Tibial nerve (tissue), 4 donors: ENCODE data around the gene EFHD1. TPM values are rescaled to one million over a fixed set of nuclear protein-coding genes. Genes with fewer than 3 reads are reported as not detected.

Experiments used
- DNase-seq, 2 donors: peaks; one replicate each; pipeline ENCODE4 v3.0.0-alpha.2; 2019; ENCODE audit warnings: low spot score in 2 of 2
- H3K27ac ChIP-seq, 4 donors: fragments of 200-600 bp; sonication (generic) in 3 of 4; one replicate each; pipeline ENCODE4 v1.5.1; 2017 to 2019; ENCODE audit warnings: mild to moderate bottlenecking in 1 of 4
- H3K27me3 ChIP-seq, 2 donors: fragments of 200-600 bp; sonication (generic) in 1 of 2; one replicate each; pipeline versions ENCODE4 v1.5.1 to v1.6.0; 2017 to 2019
- H3K36me3 ChIP-seq, 3 donors: fragments of 200-600 bp; sonication (generic); one replicate each; pipeline ENCODE4 v1.5.1; 2018 to 2019
- H3K4me1 ChIP-seq, 4 donors: fragments of 200-600 bp; sonication (generic) in 3 of 4; one replicate each; pipeline ENCODE4 v1.5.1; 2017 to 2019
- H3K4me3 ChIP-seq, 4 donors: fragments of 200-600 bp; sonication (generic) in 3 of 4; one replicate each; pipeline ENCODE4 v1.5.1; 2017 to 2019; ENCODE audit warnings: mild to moderate bottlenecking in 1 of 4, moderate library complexity in 1 of 4
- H3K9me3 ChIP-seq, 4 donors: fragments of 200-600 bp; sonication (generic) in 3 of 4; one replicate each; pipeline ENCODE4 v1.5.1; 2017 to 2019
- EP300 ChIP-seq, 2 donors: sonication (generic); formaldehyde crosslinking; IDR thresholded peaks; one replicate each; pipeline ENCODE4 v1.6.1; 2017; ENCODE audit warnings: antibody characterized with exemption in 2 of 2, mild to moderate bottlenecking in 1 of 2
- POLR2A ChIP-seq, 2 donors: fragments of 450-650 bp; IDR thresholded peaks; one replicate each; pipeline ENCODE4 v1.6.1; 2017; ENCODE audit warnings: antibody characterized with exemption in 2 of 2, mild to moderate bottlenecking in 2 of 2, moderate library complexity in 2 of 2
- WGBS, 2 donors: methylation state at CpG; one replicate each; pipeline ENCODE4 v1.1.5; 2018; 5-methylcytosine and 5-hydroxymethylcytosine counted together
- total RNA-seq, 4 donors: library from RNA; depleted of rRNA; stranded (reverse); fragments of >200 nt; gene quantifications; one replicate each; pipeline ENCODE4 v1.1.0, GENCODE V29; 2016
- TF ChIP-seq, protein P1 (sequence below), 5 experiments: fragments of 200-600 bp in 3 of 5; fragments of 450-650 bp in 2 of 5; sonication (generic) in 3 of 5; IDR thresholded peaks; one replicate each; pipeline ENCODE4 v1.5.1; 2016 to 2019; ENCODE audit warnings: antibody characterized with exemption in 5 of 5, mild to moderate bottlenecking in 3 of 5, moderate library complexity in 2 of 5

Gene EFHD1
- total RNA-seq, 4 donors from 2014 or later, result 29.1 to 48.7 (median 42.6) TPM

DNA sequence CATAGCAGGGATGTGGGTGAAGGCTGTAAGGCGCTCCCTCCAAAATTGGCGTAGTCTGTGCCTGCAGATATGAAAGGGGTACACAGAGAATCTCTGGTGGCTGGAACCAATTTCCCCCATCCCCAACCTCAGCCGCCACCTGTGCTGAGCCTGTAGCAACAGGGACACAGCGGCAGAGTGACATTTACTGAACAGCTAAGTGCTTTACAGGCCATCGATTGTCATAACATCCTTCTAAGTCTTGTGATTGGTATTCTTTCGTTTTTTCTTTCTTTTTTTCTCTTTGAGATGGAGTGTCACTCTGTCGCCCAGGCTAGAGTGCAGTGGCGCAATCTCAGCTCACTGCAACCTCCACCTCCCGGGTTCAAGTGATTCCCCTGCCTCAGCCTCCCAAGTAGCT lies 12.2 kb upstream of the EFHD1 start:
- Histone ChIP-seq H3K4me3 (no peak overlapping the region), H3K36me3 (no peaks in the 10 kb centered on the region), H3K27ac (no peak overlapping the region), H3K9me3 (no peaks in the 10 kb centered on the region), H3K27me3 (peaks cover 0 to 8% of the 10 kb centered on the region in 2 donors), H3K4me1 (no peaks in the 10 kb centered on the region)
- 89 to 90% methylated on average over 9 of the region's 9 CpGs for WGBS, 2 donors
- DNase-seq, result no peak
- no peak for TF ChIP-seq POLR2A (IDR thresholded peaks at IDR 0.05)
- TF ChIP-seq EP300 (IDR thresholded peaks at IDR 0.05), result no peak
- TF ChIP-seq, protein P1, sequence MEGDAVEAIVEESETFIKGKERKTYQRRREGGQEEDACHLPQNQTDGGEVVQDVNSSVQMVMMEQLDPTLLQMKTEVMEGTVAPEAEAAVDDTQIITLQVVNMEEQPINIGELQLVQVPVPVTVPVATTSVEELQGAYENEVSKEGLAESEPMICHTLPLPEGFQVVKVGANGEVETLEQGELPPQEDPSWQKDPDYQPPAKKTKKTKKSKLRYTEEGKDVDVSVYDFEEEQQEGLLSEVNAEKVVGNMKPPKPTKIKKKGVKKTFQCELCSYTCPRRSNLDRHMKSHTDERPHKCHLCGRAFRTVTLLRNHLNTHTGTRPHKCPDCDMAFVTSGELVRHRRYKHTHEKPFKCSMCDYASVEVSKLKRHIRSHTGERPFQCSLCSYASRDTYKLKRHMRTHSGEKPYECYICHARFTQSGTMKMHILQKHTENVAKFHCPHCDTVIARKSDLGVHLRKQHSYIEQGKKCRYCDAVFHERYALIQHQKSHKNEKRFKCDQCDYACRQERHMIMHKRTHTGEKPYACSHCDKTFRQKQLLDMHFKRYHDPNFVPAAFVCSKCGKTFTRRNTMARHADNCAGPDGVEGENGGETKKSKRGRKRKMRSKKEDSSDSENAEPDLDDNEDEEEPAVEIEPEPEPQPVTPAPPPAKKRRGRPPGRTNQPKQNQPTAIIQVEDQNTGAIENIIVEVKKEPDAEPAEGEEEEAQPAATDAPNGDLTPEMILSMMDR (IDR thresholded peaks at IDR 0.05), result no peak

DNA sequence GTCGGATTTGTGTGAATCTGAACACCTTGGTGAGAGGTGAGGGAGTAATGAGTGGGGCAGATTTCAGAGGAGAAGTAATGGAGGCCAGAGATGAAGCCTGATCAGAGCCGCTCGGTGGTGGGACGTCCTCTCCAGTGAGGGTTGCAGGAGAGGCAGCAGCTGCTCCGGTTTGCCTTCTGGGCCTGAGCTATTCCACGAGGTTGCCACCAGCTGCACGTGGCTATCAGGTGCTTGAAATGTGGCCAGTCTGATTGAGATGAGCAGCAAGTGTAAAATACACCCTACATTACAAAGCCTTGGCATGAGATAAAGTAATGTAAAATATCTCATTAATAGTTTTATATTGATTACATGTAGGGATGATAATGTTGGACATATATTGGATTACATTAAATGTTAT lies 10.8 kb upstream of the EFHD1 start:
- WGBS, 2 donors, result 70 to 83% methylated on average over 7 of the region's 7 CpGs
- H3K4me3 ChIP-seq, result no peak overlapping the region
- no peaks in the 10 kb centered on the region for H3K4me1 ChIP-seq
- no peaks in the 10 kb centered on the region for H3K9me3 ChIP-seq
- DNase-seq, result no peak
- no peaks in the 10 kb centered on the region for H3K36me3 ChIP-seq
- H3K27me3 ChIP-seq, result peaks cover 0 to 8% of the 10 kb centered on the region in 2 donors
- TF ChIP-seq, protein P1 (IDR thresholded peaks at IDR 0.05), result no peak
- no peak for TF ChIP-seq POLR2A (IDR thresholded peaks at IDR 0.05)
- TF ChIP-seq EP300 (IDR thresholded peaks at IDR 0.05), result no peak
- no peak overlapping the region for H3K27ac ChIP-seq

DNA sequence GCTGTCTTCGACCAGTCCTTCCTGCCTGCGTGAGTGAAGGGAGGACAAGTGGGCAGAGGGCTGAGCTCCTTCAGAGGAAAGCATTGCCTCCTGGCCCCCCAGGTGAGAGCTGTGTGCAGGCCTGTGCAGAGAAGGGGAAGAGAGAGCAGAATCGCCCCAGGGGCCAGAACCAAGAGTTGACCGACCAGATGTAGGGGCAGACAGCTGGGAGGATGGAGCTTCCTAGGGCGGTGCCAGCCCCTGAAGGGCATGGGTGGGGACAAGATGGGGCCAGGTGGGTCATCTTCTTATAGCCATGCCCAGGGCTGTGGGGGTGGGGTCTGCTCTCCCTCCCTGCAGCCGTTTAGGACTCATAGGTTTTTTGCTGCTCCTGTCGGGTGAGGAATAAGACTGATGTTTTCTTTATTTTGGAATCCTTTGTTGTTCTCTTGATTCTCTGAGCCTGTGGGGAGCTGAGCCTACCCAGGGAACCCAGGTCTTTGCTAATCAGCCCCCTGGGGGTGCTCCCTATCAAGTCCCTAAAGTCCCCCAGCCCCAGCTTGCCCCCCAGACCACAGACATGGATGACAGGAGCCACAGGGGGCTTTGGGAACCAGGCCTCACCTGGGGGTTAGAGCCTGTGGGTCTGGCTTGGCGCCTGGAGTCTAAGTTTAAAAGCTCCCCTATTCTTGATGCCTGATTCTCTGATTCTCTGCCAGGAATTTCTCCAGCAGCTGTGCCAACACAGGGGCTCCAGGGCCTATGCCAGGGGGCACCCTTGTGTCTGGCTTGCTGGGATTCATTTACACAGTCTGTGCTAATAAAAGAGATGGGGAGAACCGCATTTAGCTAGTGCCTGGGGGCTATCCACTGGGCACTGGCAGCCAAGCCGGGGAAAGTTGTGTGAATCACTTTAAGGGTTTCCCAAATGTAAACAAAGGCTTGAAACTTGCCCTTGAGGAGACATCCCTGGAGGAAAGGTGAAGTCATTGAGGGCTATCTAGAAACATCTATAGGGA lies 9.3 kb upstream of the EFHD1 start:
- TF ChIP-seq EP300 (IDR thresholded peaks at IDR 0.05) (no peak), POLR2A (IDR thresholded peaks at IDR 0.05) (no peak)
- TF ChIP-seq, protein P1 (IDR thresholded peaks at IDR 0.05), result no peak

DNA sequence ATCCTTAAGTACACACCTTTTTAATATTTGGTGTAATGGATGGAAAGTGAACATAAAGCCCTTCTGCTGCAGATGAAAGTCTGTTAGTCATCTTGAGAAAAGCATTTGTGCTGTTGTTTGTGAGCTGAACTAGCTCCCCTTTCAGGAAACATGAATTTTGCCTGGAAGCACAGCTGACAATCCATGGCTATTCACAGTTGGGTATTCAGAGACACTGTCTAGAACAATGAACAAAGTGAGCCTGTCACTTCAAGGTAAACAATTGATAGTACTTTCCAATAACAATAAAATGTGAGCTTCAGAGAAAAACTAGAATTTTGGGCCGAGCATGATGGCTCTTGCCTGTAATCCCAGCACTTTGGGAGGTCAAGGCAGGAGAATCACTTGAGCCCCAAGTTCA lies 6.8 kb upstream of the EFHD1 start:
- no peaks in the 10 kb centered on the region for H3K9me3 ChIP-seq
- no peaks in the 10 kb centered on the region for H3K36me3 ChIP-seq
- 48 to 52% methylated on average over 1 of the region's 1 CpG for WGBS, 2 donors
- TF ChIP-seq POLR2A (IDR thresholded peaks at IDR 0.05) (no peak), EP300 (IDR thresholded peaks at IDR 0.05) (no peak)
- TF ChIP-seq, protein P1 (IDR thresholded peaks at IDR 0.05), result no peak
- peaks cover 0 to 3% (median 0%) of the 10 kb centered on the region in 4 donors for H3K4me1 ChIP-seq
- no peak overlapping the region for H3K27ac ChIP-seq
- no peak overlapping the region for H3K4me3 ChIP-seq
- DNase-seq, result no peak
- peaks cover 0 to 19% of the 10 kb centered on the region in 2 donors for H3K27me3 ChIP-seq

More for the DNA sequence above, 9.3 kb upstream of the EFHD1 start:
- no peak overlapping the region for H3K4me3 ChIP-seq
- H3K27ac ChIP-seq, result no peak overlapping the region
- H3K4me1 ChIP-seq, result peaks cover 0 to 3% (median 0%) of the 10 kb centered on the region in 4 donors
- H3K9me3 ChIP-seq, result no peaks in the 10 kb centered on the region
- DNase-seq, result no peak
- no peaks in the 10 kb centered on the region for H3K36me3 ChIP-seq
- H3K27me3 ChIP-seq, result peaks cover 0 to 8% of the 10 kb centered on the region in 2 donors
- 55 to 57% methylated on average over 10 of the region's 10 CpGs for WGBS, 2 donors
